ENCODE results near the gene ATG12. TPM values are rescaled to one million over a fixed set of nuclear protein-coding genes. Genes with fewer than 3 reads are reported as not detected.

Gene ATG12
- 14.3 and 23.7 TPM in 2 replicates for total RNA-seq

DNA sequence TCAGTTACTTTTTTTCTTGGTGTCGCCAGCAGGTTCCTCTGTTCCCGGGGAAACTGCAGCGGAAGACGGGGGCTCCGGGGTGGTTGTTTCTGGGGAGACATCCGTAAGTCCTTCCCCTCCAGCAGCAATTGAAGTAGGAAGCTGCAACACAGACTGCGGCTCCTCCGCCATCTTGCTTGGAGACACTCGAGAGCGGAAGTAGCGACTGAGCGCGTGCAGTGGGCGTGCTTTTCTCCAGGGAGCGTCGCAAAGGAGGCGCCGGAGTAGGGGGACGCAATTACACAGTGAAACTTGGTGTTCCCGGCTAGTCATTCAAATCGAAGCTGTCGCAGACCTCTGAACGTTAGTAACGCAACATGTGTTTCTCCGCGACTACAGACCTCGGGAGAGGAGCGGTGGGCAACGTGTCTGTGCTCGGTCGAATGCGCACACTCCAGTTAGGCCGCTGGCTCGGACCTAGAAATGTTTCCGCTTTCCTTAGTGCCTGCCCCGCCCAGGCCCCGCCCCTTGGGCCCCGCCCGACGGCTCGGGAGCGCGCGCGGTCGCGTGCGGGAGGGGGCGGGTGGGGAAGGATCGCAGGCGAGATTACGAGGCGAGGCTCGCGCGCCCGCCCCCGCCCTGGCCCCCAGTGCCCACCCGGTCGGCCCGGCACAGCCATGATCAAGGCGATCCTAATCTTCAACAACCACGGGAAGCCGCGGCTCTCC lies at the start of gene ATG12, which contains the start of gene AP3S1:
Gene ATG12 (minus strand): TSS at position 184 of the 707 bp plus-strand sequence. CDS start 13 bp downstream, at position 171.
Gene AP3S1 (plus strand): TSS at position 554 of the 707 bp plus-strand sequence. CDS start 103 bp downstream, at position 657.

GRCh38 chr5:115816226-115817081 lies 24.9 kb downstream of the ATG12 start, which contains the start of gene CDO1:
CDO1 (minus strand) TSS chr5:115816659; CDS start chr5:115816397, 262 bp downstream.

Other genes starting within 250 kb of the ATG12 start
- gene TICAM2, start 239.1 kb downstream of the ATG12 start, total RNA-seq, result 0.56 and 1.1 TPM in 2 replicates
- gene TMED7, start 215.5 kb downstream of the ATG12 start, total RNA-seq, result 60.9 and 82.9 TPM in 2 replicates
- not detected in 2 replicates for gene CDO1, start 24.9 kb downstream of the ATG12 start, total RNA-seq
- gene AP3S1, start 370 bp upstream of the ATG12 start, total RNA-seq, result 87.0 and 224 TPM in 2 replicates
- gene LVRN, start 120.9 kb upstream of the ATG12 start, total RNA-seq, result 0.33 and 0.49 TPM in 2 replicates
- not detected in 2 replicates for gene ARL14EPL, start 190.9 kb upstream of the ATG12 start, total RNA-seq
- 15.4 and 25.9 TPM in 2 replicates for gene COMMD10, start 243.5 kb upstream of the ATG12 start, total RNA-seq

All from airway epithelial cell (primary cell).